GM12891 (cell line): ENCODE measurements around the gene RANBP1.

Experiments
- DNase-seq: peaks from one replicate; pipeline ENCODE4 v3.0.0; 2011; ENCODE audit warnings: low spot score; ENCODE audit not compliant: insufficient read length
- FAIRE-seq: peaks from 2 replicates; lab custom pipeline; 2011; peaks lifted over from hg19 to GRCh38; lab: Jason Lieb, UNC
- PAX5 ChIP-seq: IDR thresholded peaks from 2 replicates; pipeline ENCODE4 v1.6.1; 2011; ENCODE audit warnings: low read length, moderate library complexity, mild to moderate bottlenecking; ENCODE audit not compliant: insufficient read depth, severe bottlenecking
- POLR2A ChIP-seq: IDR thresholded peaks from 2 replicates; pipeline ENCODE4 v1.6.1; 2011; ENCODE audit warnings: low read depth, low read length, control low read depth
- POLR2AphosphoS5 ChIP-seq: IDR thresholded peaks from 2 replicates; pipeline ENCODE4 v1.6.1; 2011; ENCODE audit warnings: low read depth, low read length, control low read depth
- POU2F2 ChIP-seq: IDR thresholded peaks from 2 replicates; pipeline ENCODE4 v1.6.1; 2011; ENCODE audit warnings: low read depth, mild to moderate bottlenecking, control low read depth, low read length, moderate library complexity
- SPI1 ChIP-seq: IDR thresholded peaks from 2 replicates; pipeline ENCODE4 v1.6.1; 2011; ENCODE audit warnings: low read depth, low read length, control low read depth
- TAF1 ChIP-seq: IDR thresholded peaks from 2 replicates; pipeline ENCODE4 v1.6.1; 2011; ENCODE audit warnings: low read depth, low read length, control low read depth

Gene RANBP1

DNA sequence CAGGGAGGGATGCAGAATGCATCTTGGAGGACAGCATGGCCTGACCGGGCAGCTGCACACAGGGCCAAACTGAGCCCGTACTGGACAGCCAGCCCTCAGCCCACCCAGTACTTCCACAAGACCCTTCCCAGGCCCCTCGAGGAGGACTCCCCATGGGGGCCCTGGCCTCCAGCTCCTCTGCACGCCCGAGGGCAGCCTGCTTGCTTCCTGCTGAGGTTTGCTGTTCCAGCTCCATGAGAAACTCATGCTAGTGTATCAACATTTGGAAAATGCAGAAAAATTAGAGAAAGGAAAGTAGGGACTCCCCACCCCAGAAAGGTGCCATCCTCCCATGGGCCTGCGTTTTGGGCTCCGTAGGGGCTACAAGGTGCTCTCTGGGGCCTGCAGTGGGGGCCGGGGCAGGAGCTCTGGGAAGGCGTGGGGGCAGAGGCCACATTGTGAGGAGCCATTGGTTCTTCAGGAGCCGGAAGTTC lies 56.3 kb downstream of the RANBP1 start:
- no peak for DNase-seq
- FAIRE-seq = no peak
- no peak for TF ChIP-seq POLR2AphosphoS5
- no peak for TF ChIP-seq POLR2A
- TF ChIP-seq POU2F2 = no peak
- no peak for TF ChIP-seq PAX5
- TF ChIP-seq TAF1 = no peak
- no peak for TF ChIP-seq SPI1

- no peak for DNase-seq
- no peak for FAIRE-seq
- TF ChIP-seq POU2F2 = no peak
- no peak for TF ChIP-seq SPI1
Measured at GRCh38 chr22:20173246-20173645, 57.3 kb downstream of the RANBP1 start.

GRCh38 chr22:20173772-20174171 lies 57.9 kb downstream of the RANBP1 start:
- no peak for FAIRE-seq
- DNase-seq = no peak
- no peak for TF ChIP-seq SPI1
- no peak for TF ChIP-seq PAX5
- no peak for TF ChIP-seq POLR2AphosphoS5
- no peak for TF ChIP-seq TAF1
- no peak for TF ChIP-seq POLR2A
- no peak for TF ChIP-seq POU2F2

- TF ChIP-seq PAX5 (no peak), POLR2A (no peak), POU2F2 (no peak)
- DNase-seq (no peak), FAIRE-seq (no peak)
Measured at GRCh38 chr22:20174785-20175596, 59.1 kb downstream of the RANBP1 start.

GRCh38 chr22:20175597-20175900 lies 59.6 kb downstream of the RANBP1 start:
- TF ChIP-seq PAX5 (no peak), POLR2A (no peak), POU2F2 (no peak), TAF1 (no peak), POLR2AphosphoS5 (no peak), SPI1 (no peak)
- DNase-seq (no peak), FAIRE-seq (no peak)

GRCh38 chr22:20176421-20177085 lies 60.6 kb downstream of the RANBP1 start:
- FAIRE-seq = no peak
- no peak for DNase-seq
- TF ChIP-seq TAF1 = no peak
- TF ChIP-seq PAX5 = no peak
- no peak for TF ChIP-seq SPI1
- no peak for TF ChIP-seq POU2F2
- no peak for TF ChIP-seq POLR2AphosphoS5
- TF ChIP-seq POLR2A = no peak
